ENCODE measurements around the gene HMGA1.

Gene HMGA1

GRCh38 chr6:34292954-34293353 is 56.3 kb downstream of the HMGA1 start:
- no peak for DNase-seq (ENCODE audit: low spot score)

GRCh38 chr6:34295721-34296120 is 59.0 kb downstream of the HMGA1 start:
- DNase-seq (ENCODE audit: low spot score) = no peak
